ENCODE data around the gene LIN54. TPM values are rescaled to one million over a fixed set of nuclear protein-coding genes. Genes with fewer than 3 reads are reported as not detected.

Gene LIN54
- total and polyA plus RNA-seq, 2 of the 13 experiments (the other 11 are each of a cell fraction or from before 2014, with no cell fraction given), result 25.2 to 32.9 TPM

DNA sequence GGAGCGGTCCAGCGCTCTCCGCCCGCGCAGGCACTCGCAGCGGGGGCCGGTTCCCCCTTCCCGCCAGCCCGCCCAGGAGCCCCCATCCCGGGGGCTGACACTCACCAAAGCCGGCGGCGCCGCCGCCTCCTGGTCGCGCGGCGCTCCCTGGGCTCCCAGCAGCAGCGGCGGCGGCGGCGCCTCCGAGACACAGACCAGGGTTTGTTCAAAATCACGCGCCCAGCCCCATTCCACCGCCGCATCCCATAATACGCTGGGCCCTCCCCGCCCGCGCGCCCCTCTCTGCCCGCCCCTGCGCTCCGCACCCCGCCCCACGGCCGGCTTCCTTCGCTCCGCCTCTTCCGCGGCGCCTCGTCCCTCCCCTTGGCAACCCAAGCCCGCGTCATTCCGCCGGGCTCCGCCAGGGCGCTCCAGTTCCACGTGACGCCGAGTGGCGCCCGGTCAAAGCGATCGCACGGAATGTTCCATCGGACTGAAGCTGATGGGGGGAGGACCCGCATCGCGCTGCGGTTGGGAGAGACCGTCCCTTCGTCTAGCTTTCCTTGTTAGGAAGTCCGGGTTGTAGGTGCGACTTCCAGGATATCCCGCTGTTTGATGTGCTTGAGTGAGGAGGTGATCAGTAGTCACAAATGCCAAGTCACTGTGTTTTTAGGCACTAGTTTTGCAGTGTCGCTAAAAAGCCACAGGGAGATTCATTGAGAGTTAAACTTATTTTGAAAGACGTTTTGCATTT is 2.2 kb upstream of the LIN54 start (continued):
- TF ChIP-seq, protein P1, sequence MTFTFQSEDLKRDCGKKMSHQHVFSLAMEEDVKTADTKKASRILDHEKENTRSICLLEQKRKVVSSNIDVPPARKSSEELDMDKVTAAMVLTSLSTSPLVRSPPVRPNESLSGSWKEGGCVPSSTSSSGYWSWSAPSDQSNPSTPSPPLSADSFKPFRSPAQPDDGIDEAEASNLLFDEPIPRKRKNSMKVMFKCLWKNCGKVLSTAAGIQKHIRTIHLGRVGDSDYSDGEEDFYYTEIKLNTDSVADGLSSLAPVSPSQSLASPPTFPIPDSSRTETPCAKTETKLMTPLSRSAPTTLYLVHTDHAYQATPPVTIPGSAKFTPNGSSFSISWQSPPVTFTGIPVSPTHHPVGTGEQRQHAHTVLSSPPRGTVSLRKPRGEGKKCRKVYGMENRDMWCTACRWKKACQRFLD (CRISPR knock-in tag; IDR thresholded peaks at IDR 0.05; ENCODE audit: borderline replicate concordance), result no peak
- TF ChIP-seq SMAD9 (CRISPR knock-in tag; IDR thresholded peaks at IDR 0.05) (no peak), NCOA2 (CRISPR knock-in tag; IDR thresholded peaks at IDR 0.05) (peak; percentile 62), ZNF775 (CRISPR knock-in tag; IDR thresholded peaks at IDR 0.05; ENCODE audit: borderline replicate concordance) (no peak), JUND (CRISPR knock-in tag; IDR thresholded peaks at IDR 0.05) (no peak), NFATC3 (CRISPR knock-in tag; IDR thresholded peaks at IDR 0.05) (no peak), NCOA5 (CRISPR knock-in tag; IDR thresholded peaks at IDR 0.05) (no peak), FLYWCH1 (CRISPR knock-in tag; IDR thresholded peaks at IDR 0.05) (no peak), SSRP1 (CRISPR knock-in tag; IDR thresholded peaks at IDR 0.05) (0 out of 2 replicates have a peak, but pooled peaks have one; percentile 27), ARNTL (CRISPR knock-in tag; IDR thresholded peaks at IDR 0.05) (peak; percentile 99), MXD4 (CRISPR knock-in tag; IDR thresholded peaks at IDR 0.05) (peak; percentile 94)
- TF ChIP-seq, protein P2, sequence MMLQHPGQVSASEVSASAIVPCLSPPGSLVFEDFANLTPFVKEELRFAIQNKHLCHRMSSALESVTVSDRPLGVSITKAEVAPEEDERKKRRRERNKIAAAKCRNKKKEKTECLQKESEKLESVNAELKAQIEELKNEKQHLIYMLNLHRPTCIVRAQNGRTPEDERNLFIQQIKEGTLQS (CRISPR knock-in tag; IDR thresholded peaks at IDR 0.05), result no peak; the same call in 1 of the 2 replicates
- TF ChIP-seq, protein P3, sequence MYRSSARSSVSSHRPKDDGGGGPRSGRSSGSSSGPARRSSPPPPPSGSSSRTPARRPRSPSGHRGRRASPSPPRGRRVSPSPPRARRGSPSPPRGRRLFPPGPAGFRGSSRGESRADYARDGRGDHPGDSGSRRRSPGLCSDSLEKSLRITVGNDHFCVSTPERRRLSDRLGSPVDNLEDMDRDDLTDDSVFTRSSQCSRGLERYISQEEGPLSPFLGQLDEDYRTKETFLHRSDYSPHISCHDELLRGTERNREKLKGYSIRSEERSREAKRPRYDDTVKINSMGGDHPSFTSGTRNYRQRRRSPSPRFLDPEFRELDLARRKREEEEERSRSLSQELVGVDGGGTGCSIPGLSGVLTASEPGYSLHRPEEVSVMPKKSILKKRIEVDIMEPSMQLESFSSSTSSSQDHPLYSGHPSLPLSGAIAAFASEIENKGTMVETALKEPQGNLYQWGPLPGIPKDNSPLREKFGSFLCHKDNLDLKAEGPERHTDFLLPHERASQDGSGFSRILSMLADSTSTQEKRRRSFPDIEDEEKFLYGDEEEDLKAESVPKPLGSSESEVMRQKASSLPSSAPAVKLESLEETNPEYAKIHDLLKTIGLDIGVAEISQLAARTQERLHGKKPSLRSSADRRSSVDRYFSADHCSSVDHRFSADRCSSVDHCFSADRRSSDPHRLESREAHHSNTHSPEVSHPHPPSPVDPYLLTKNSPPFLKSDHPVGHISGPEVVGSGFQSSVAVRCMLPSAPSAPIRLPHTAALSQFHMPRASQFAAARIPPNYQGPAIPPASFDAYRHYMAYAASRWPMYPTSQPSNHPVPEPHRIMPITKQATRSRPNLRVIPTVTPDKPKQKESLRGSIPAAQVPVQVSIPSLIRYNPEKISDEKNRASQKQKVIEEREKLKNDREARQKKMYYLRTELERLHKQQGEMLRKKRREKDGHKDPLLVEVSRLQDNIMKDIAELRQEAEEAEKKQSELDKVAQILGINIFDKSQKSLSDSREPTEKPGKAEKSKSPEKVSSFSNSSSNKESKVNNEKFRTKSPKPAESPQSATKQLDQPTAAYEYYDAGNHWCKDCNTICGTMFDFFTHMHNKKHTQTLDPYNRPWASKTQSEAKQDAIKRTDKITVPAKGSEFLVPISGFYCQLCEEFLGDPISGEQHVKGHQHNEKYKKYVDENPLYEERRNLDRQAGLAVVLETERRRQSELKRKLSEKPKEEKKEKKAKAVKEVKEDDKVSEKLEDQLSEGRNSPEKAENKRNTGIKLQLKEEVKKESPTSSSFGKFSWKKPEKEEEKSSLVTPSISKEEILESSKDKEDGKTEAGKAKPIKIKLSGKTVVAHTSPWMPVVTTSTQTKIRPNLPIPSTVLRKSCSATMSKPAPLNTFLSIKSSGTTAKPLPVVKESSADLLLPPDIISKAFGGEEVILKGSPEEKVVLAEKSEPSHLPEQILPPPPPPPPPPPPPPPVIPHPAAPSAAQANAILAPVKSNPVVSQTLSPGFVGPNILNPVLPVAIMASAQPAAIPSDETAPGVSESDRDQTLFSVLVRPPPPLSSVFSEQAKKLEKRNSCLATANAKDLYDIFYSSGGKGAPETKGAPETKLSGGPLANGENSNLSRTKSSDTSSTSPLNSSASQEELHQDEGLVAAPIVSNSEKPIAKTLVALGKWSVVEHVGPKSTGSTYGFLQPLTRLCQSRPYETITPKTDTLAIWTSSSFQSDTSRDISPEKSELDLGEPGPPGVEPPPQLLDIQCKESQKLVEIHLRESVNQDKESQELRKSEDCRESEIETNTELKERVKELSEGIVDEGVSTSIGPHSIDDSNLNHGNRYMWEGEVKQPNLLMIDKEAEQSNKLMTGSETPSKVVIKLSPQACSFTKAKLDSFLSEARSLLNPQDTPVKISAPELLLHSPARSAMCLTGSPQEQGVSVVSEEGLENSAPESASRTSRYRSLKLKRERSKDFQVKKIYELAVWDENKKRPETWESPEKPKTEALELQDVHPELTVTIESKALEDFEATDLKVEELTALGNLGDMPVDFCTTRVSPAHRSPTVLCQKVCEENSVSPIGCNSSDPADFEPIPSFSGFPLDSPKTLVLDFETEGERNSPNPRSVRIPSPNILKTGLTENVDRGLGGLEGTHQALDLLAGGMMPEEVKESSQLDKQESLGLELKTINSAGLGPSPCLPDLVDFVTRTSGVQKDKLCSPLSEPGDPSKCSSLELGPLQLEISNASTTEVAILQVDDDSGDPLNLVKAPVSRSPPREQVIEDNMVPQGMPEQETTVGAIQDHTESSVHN (CRISPR knock-in tag; IDR thresholded peaks at IDR 0.05), result no peak
- TF ChIP-seq, protein P4, sequence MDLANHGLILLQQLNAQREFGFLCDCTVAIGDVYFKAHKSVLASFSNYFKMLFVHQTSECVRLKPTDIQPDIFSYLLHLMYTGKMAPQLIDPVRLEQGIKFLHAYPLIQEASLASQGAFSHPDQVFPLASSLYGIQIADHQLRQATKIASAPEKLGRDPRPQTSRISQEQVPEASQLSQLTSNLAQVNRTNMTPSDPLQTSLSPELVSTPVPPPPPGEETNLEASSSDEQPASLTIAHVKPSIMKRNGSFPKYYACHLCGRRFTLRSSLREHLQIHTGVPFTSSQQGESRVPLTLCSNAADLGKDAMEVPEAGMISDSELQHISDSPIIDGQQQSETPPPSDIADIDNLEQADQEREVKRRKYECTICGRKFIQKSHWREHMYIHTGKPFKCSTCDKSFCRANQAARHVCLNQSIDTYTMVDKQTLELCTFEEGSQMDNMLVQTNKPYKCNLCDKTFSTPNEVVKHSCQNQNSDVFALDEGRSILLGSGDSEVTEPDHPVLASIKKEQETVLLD (CRISPR knock-in tag; IDR thresholded peaks at IDR 0.05; ENCODE audit: low read depth), result peak; percentile 82; the same call in 1 of the 2 replicates
- TF ChIP-seq, protein P5, sequence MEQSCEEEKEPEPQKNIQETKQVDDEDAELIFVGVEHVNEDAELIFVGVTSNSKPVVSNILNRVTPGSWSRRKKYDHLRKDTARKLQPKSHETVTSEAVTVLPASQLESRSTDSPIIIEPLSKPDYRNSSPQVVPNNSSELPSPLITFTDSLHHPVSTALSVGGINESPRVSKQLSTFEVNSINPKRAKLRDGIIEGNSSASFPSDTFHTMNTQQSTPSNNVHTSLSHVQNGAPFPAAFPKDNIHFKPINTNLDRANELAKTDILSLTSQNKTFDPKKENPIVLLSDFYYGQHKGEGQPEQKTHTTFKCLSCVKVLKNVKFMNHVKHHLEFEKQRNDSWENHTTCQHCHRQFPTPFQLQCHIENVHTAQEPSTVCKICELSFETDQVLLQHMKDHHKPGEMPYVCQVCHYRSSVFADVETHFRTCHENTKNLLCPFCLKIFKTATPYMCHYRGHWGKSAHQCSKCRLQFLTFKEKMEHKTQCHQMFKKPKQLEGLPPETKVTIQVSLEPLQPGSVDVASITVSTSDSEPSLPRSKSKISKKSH (CRISPR knock-in tag; IDR thresholded peaks at IDR 0.05; ENCODE audit: borderline replicate concordance), result peak; percentile 40; the same call in 1 of the 2 replicates
- TF ChIP-seq, protein P6, sequence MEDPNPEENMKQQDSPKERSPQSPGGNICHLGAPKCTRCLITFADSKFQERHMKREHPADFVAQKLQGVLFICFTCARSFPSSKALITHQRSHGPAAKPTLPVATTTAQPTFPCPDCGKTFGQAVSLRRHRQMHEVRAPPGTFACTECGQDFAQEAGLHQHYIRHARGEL (CRISPR knock-in tag; IDR thresholded peaks at IDR 0.05), result no peak
